Mesendoderm (in vitro differentiated cells): ENCODE data around the gene KRTAP4-2.
"Not testable (repeated sequence)": the region's sequence is repeated elsewhere in the genome, so short reads cannot be mapped to it uniquely, and the experiment has no call there.

Source experiments
- DNase-seq: peaks from one replicate; pipeline ENCODE4 v3.0.0; 2013
- H2AK5ac ChIP-seq: 2 replicates; pipeline ENCODE4 v1.6.1; 2013; ENCODE audit warnings: low read length, inconsistent platforms
- H2BK120ac ChIP-seq: 2 replicates; pipeline ENCODE4 v1.6.1; 2013; ENCODE audit warnings: low read depth, mild to moderate bottlenecking, low read length, moderate library complexity, mixed read lengths
- H2BK15ac ChIP-seq: replicated peaks from 2 replicates; pipeline ENCODE4 v1.6.1; 2013; ENCODE audit warnings: low read depth, mild to moderate bottlenecking, moderate library complexity
- H2BK5ac ChIP-seq: 2 replicates; pipeline ENCODE4 v1.6.1; 2013; ENCODE audit warnings: low read length, inconsistent platforms
- H3K18ac ChIP-seq: 2 replicates; pipeline ENCODE4 v1.6.1; 2013; ENCODE audit warnings: mild to moderate bottlenecking, low read length, mixed read lengths
- H3K23ac ChIP-seq: one replicate; pipeline ENCODE4 v1.6.1; 2013; ENCODE audit warnings: low read length
- H3K27ac ChIP-seq: 2 replicates; pipeline ENCODE4 v1.5.1; 2013; ENCODE audit warnings: low read depth, mild to moderate bottlenecking, inconsistent platforms, low read length, moderate library complexity
- H3K27me3 ChIP-seq: 2 replicates; pipeline ENCODE4 v1.6.1; 2013; ENCODE audit warnings: low read length, control low read depth, mild to moderate bottlenecking, inconsistent platforms; ENCODE audit not compliant: insufficient read depth, poor library complexity
- H3K36me3 ChIP-seq: 2 replicates; pipeline ENCODE4 v1.6.1; 2013; ENCODE audit warnings: low read length, inconsistent platforms; ENCODE audit not compliant: control insufficient read depth, insufficient read depth
- H3K4ac ChIP-seq: one replicate; pipeline ENCODE4 v1.6.1; 2013; ENCODE audit warnings: low read depth, mild to moderate bottlenecking, low read length, moderate library complexity
- H3K4me1 ChIP-seq: 2 replicates; pipeline ENCODE4 v1.6.1; 2013; ENCODE audit warnings: low read depth, low read length, inconsistent platforms; ENCODE audit not compliant: control insufficient read depth
- H3K4me2 ChIP-seq: 2 replicates; pipeline ENCODE4 v1.6.1; 2013; ENCODE audit warnings: low read length
- H3K4me3 ChIP-seq: 2 replicates; pipeline ENCODE4 v1.5.1; 2013; ENCODE audit warnings: mild to moderate bottlenecking, low read length
- H3K56ac ChIP-seq: one replicate; pipeline ENCODE4 v1.6.1; 2013; ENCODE audit warnings: low read length
- H3K79me1 ChIP-seq: 2 replicates; pipeline ENCODE4 v1.6.1; 2013; ENCODE audit warnings: low read length, inconsistent platforms
- H3K79me2 ChIP-seq: 2 replicates; pipeline ENCODE4 v1.6.1; 2013; ENCODE audit warnings: mild to moderate bottlenecking, low read length; ENCODE audit not compliant: control insufficient read depth, insufficient read depth
- H3K9ac ChIP-seq: 2 replicates; pipeline ENCODE4 v1.6.1; 2013; ENCODE audit warnings: low read length, inconsistent platforms
- H4K5ac ChIP-seq: one replicate; pipeline ENCODE4 v1.6.1; 2013; ENCODE audit warnings: low read length
- H4K8ac ChIP-seq: one replicate; pipeline ENCODE4 v1.6.1; 2013; ENCODE audit warnings: low read depth, mild to moderate bottlenecking, control low read depth, low read length, moderate library complexity
- WGBS: extraction: QIAGEN DNeasy Blood & Tissue Kit; methylation state at CpG from one replicate; pipeline ENCODE4 v1.1.7; 2013; ENCODE audit warnings: low lambda C conversion rate, missing lambda C conversion rate; ENCODE audit not compliant: insufficient coverage; ENCODE audit errors: extremely low coverage; 5-methylcytosine and 5-hydroxymethylcytosine counted together

The KRTAP4-2 gene

DNA sequence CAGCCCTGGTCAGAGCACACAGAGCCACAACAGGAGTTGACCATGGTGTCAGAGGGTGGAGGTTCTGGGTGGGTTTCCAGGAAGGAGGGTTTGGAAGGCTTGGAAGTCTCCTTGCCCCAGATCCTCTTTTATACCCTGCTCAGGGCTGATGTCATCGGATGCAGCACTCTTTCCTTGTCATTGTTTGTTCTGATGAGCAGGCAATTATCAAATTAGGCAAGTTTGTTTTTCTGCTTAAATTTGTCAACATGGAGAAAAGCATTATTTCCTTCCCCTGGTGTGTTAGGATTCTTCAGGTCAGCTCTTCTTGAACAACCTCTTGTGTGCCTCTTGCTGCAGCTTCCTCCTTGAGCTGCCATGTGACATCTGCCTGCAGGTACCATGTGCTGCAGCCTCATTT is 17.4 kb downstream of the KRTAP4-2 start, which contains the start of gene KRTAP4-4:
Gene KRTAP4-4 (minus strand): TSS at position 101 of the 400 bp plus-strand sequence. CDS start 57 bp downstream, at position 44.
- no peak within 1 kb of the TSS for H3K56ac ChIP-seq
- no peak within 1 kb of the TSS for H2AK5ac ChIP-seq
- H3K4me2 ChIP-seq = no peak within 1 kb of the TSS
- no peak within 1 kb of the TSS for H2BK5ac ChIP-seq
- no peak within 1 kb of the TSS for H3K4me3 ChIP-seq
- H3K4ac ChIP-seq = no peak within 1 kb of the TSS
- no peaks in the 10 kb centered on the region for H3K79me1 ChIP-seq
- H4K8ac ChIP-seq = no peak within 1 kb of the TSS
- no peak within 1 kb of the TSS for H3K18ac ChIP-seq
- no peaks in the 10 kb centered on the region for H3K4me1 ChIP-seq
- no peak within 1 kb of the TSS for H3K23ac ChIP-seq
- H3K36me3 ChIP-seq = no peaks in the 10 kb centered on the region
- H3K27me3 ChIP-seq = no peaks in the 10 kb centered on the region
- DNase-seq = no peak
- no peak within 1 kb of the TSS for H4K5ac ChIP-seq
- no CpG with 5 or more reads among the region's 1 CpG for WGBS
- no peak within 1 kb of the TSS for H2BK120ac ChIP-seq
- no peaks in the 10 kb centered on the region for H3K79me2 ChIP-seq
- no peak within 1 kb of the TSS for H3K27ac ChIP-seq
- H3K9ac ChIP-seq = no peak within 1 kb of the TSS
- H2BK15ac ChIP-seq = no peak within 1 kb of the TSS

DNA sequence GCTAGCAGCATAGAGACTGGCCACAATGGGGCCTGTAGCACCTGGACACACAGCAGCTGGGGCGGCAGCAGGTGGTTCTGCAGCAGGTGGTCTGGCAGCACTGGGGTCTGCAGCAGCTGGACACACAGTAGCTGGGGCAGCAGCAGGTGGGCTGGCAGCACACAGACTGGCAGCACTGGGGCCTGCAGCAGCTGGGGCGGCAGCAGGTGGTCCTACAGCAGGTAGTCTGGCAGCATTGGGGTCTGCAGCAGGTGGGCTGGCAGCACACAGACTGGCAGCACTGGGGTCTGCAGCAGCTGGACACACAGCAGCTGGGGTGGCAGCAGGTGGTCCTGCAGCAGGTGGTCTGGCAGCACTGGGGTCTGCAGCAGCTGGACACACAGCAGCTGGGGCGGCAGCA is 17.8 kb downstream of the KRTAP4-2 start:
- WGBS = no CpG with 5 or more reads among the region's 3 CpGs
- not testable (repeated sequence) for H2BK15ac ChIP-seq

GRCh38 chr17:41153856-41154255 is 24.2 kb downstream of the KRTAP4-2 start:
- Histone ChIP-seq H3K4me1 (no peaks in the 10 kb centered on the region), H4K5ac (no peak overlapping the region), H2BK5ac (no peak overlapping the region), H3K79me2 (no peaks in the 10 kb centered on the region), H3K4me3 (no peak overlapping the region), H3K27me3 (no peaks in the 10 kb centered on the region), H4K8ac (no peak overlapping the region), H3K4ac (no peak overlapping the region), H3K18ac (no peak overlapping the region), H3K36me3 (no peaks in the 10 kb centered on the region), H3K79me1 (no peaks in the 10 kb centered on the region), H2BK15ac (no peak overlapping the region), H3K4me2 (no peak overlapping the region), H3K23ac (no peak overlapping the region), H3K9ac (no peak overlapping the region), H3K56ac (no peak overlapping the region), H3K27ac (no peak overlapping the region), H2BK120ac (no peak overlapping the region), H2AK5ac (no peak overlapping the region)
- DNase-seq = no peak
- no CpG with 5 or more reads among the region's 2 CpGs for WGBS

More for the DNA sequence above, 17.8 kb downstream of the KRTAP4-2 start:
- H3K36me3 ChIP-seq, H3K4me2 ChIP-seq, H3K4me1 ChIP-seq, H4K8ac ChIP-seq, H3K79me1 ChIP-seq, H3K9ac ChIP-seq, H3K4me3 ChIP-seq, DNase-seq, H2AK5ac ChIP-seq, H3K4ac ChIP-seq, H3K23ac ChIP-seq, H2BK120ac ChIP-seq, H2BK5ac ChIP-seq, H3K18ac ChIP-seq, H3K27ac ChIP-seq, H3K56ac ChIP-seq, H3K27me3 ChIP-seq, H4K5ac ChIP-seq, H3K79me2 ChIP-seq: not testable (repeated sequence)

GRCh38 chr17:41151525-41151924 is 26.5 kb downstream of the KRTAP4-2 start:
- no CpG with 5 or more reads among the region's 2 CpGs for WGBS
- Histone ChIP-seq H3K4me1 (no peaks in the 10 kb centered on the region), H3K4me3 (no peak overlapping the region), H3K79me2 (no peaks in the 10 kb centered on the region), H3K79me1 (no peaks in the 10 kb centered on the region), H2BK5ac (no peak overlapping the region), H4K5ac (no peak overlapping the region), H2BK120ac (no peak overlapping the region), H3K9ac (no peak overlapping the region), H3K4me2 (no peak overlapping the region), H3K56ac (no peak overlapping the region), H3K23ac (no peak overlapping the region), H2BK15ac (no peak overlapping the region), H3K27ac (no peak overlapping the region), H3K36me3 (no peaks in the 10 kb centered on the region), H3K27me3 (no peaks in the 10 kb centered on the region), H3K18ac (no peak overlapping the region), H2AK5ac (no peak overlapping the region), H4K8ac (no peak overlapping the region), H3K4ac (no peak overlapping the region)
- DNase-seq = no peak

- Histone ChIP-seq H2BK5ac (no peak overlapping the region), H4K5ac (no peak overlapping the region)
- WGBS = no CpG with 5 or more reads among the region's 4 CpGs
Observed at GRCh38 chr17:41150026-41150425, 28.0 kb downstream of the KRTAP4-2 start.

GRCh38 chr17:41149652-41149985 is 28.4 kb downstream of the KRTAP4-2 start, which contains the start of gene KRTAP4-5:
Gene KRTAP4-5, minus strand, starts transcription at chr17:41149825. Its CDS starts 58 bp downstream, at chr17:41149767.
- Histone ChIP-seq H3K27me3 (no peaks in the 10 kb centered on the region), H2BK15ac (no peak within 1 kb of the TSS), H3K4me2 (no peak within 1 kb of the TSS), H2BK120ac (no peak within 1 kb of the TSS), H3K4ac (no peak within 1 kb of the TSS), H3K36me3 (no peaks in the 10 kb centered on the region), H3K18ac (no peak within 1 kb of the TSS), H3K4me1 (no peaks in the 10 kb centered on the region), H3K23ac (no peak within 1 kb of the TSS), H2BK5ac (no peak within 1 kb of the TSS), H4K8ac (no peak within 1 kb of the TSS), H3K4me3 (no peak within 1 kb of the TSS), H3K79me1 (no peaks in the 10 kb centered on the region), H3K27ac (no peak within 1 kb of the TSS), H3K9ac (no peak within 1 kb of the TSS), H3K79me2 (no peaks in the 10 kb centered on the region), H4K5ac (no peak within 1 kb of the TSS), H2AK5ac (no peak within 1 kb of the TSS), H3K56ac (no peak within 1 kb of the TSS)
- DNase-seq = no peak
- WGBS = no CpG with 5 or more reads among the region's 2 CpGs

More at GRCh38 chr17:41150026-41150425, 28.0 kb downstream of the KRTAP4-2 start:
- Histone ChIP-seq H3K79me2 (no peaks in the 10 kb centered on the region), H2BK15ac (no peak overlapping the region), H4K8ac (no peak overlapping the region), H3K27ac (no peak overlapping the region), H3K36me3 (no peaks in the 10 kb centered on the region), H3K18ac (no peak overlapping the region), H3K4me2 (no peak overlapping the region), H3K4me1 (no peaks in the 10 kb centered on the region), H2AK5ac (no peak overlapping the region), H2BK120ac (no peak overlapping the region), H3K4ac (no peak overlapping the region), H3K79me1 (no peaks in the 10 kb centered on the region), H3K56ac (no peak overlapping the region), H3K27me3 (no peaks in the 10 kb centered on the region), H3K9ac (no peak overlapping the region), H3K23ac (no peak overlapping the region), H3K4me3 (no peak overlapping the region)
- no peak for DNase-seq
